ENCODE measurements around the gene LARGE1.

The LARGE1 gene

DNA sequence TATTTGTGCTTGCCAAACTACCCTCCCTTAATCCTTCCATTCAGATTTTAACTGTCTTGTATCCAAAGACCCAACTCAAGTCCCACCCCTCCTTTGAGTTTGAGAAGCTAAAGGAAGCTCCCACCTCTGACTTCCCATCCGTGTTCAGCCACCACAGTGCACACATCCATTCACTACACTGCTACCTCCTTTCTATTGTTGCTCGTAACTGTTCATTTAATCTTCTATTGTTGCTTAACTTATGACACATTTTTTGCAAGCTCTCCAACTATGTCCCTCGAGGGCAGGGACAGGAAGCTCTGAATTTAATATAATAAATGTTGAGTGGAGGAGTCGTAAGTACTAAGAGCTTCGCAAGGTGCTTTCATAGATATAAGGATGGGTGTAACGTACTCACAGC lies 10.4 kb downstream of the LARGE1 start:
- no peak for DNase-seq

DNA sequence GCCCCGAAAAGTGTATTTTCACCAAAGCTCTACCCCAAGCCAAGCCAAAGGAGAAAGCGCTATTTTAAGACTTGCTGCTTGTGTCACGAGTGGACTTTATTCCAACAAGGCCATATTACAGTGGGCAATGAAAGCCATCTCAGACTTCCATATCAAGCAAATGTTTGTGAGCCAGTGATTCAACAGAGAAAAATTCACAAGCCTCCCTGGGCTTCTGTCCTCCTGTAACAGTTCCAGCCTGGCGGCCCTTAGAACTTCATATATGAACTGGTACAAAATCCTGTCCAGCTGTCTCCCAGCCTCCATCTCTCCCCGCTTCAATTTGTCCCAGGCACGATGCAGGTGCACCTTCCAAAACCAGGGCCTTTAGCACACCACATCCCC lies 11.2 kb downstream of the LARGE1 start:
- no peak for DNase-seq

DNA sequence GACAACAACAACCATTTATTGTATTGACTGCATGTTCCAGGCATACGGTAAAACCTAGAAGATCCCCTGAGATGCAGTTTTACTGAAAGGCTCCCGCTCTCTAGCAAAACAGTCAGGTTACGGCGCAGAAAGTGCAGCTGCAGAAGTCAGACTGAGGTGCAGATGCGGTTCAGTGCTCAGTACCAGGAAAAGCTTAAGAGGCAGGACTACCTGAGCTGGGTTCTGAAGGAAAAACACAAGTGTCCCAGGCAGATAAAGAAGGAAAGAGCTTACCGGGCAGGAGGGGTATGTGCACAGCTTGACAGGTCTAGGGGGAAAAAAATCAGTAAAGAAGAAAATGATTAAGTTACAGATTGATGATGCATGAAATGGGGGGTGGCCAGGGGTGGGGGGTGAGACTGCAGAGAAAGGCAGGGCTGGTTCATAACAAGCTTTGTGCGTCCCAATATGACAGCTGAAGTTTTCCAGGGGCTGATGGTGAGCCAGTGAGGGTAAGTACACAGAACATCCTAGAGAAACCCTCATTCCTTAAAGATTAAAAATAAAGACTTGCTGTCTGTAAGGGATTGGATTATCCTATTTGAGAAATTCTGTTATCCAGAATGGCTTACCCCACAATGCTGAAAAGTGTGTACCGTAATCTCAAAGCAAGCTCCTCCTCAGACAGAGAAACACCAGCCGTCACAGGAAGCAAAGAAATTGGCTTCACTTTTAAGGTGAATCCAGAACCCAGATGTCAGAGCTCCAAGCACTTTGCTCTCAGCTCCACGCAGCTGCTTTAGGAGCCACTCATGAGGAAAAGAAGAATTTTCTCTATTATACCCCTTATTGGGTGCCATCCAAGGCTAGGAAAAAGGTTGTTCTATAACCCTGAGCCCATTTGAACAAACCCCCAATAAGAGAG lies 11.9 kb downstream of the LARGE1 start:
- no peak for DNase-seq

DNA sequence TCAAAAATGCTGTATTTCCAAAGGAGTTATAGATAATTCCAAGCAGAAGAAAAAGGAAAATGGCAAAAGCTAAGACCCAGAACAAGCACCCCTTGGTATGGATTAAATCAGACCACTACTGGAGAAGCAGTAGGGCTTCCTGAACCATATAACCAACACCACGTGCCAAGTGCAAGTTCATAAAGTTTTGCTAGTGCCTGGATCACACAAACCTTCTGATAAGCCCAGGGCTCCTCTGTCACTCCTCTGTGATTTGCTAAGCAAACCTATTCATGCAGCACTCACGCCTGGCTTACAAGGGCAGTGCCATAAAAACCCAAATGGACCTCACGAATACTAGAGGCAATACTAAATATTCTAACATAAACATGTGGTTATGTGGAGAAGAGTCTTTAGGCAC lies 13.3 kb downstream of the LARGE1 start:
- DNase-seq: no peak

DNA sequence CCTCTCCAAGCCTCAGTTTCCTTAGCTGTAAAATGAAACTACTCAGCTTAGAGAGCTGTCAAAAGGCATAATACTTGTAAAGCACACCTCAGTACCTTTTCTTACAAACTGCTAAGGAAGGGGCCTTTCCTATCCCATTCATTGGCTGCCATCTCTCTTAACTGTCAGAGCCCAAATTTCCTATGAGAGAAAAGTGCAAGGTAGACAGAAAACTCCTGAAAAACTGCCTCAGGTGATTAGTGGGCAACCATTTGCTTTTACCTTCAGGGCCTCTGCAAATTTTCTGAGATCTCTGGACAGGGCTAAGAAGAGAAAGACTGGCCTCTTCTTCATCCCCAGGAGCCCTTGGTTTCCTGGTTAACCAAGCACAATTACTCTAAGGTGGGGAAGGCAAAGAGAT lies 13.8 kb downstream of the LARGE1 start:
- DNase-seq: no peak

DNA sequence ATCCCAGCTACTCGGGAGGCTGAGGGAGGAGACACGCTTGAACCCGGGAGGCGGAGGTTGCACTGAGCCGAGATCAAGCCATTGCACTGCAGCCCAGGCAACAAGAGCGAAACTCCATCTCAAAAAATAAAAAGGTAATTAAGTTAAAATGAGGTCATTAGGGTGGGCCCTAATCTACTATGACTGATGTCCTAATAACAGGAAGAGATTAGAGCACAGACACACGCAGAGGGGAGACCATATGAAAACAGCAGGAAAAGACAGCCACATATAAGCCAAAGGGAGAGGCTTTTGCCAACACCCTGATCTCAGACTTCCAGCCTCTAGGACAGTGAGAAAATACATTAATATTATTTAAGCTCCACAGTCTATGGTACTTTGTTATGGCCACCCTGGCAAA lies 17.3 kb downstream of the LARGE1 start:
- DNase-seq: no peak

DNA sequence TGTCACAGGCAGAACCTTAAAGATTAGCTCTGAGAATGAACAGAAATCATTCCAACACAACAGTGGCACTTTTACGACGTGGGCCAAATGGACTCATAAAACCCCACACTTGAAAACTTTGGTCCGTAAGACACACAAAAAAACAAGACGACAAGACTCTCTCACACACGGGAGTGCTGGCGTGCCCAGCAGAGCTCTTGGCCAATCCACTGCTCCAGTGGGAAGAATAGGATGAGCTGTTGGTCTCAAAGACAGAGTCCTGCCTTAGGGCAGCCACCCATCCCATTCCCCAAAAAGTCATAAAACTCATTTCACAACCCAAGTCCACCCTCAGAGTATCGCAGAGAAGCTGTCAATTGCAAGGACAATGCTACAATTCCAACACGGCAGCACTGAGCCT lies 18.2 kb downstream of the LARGE1 start:
- DNase-seq: no peak

DNA sequence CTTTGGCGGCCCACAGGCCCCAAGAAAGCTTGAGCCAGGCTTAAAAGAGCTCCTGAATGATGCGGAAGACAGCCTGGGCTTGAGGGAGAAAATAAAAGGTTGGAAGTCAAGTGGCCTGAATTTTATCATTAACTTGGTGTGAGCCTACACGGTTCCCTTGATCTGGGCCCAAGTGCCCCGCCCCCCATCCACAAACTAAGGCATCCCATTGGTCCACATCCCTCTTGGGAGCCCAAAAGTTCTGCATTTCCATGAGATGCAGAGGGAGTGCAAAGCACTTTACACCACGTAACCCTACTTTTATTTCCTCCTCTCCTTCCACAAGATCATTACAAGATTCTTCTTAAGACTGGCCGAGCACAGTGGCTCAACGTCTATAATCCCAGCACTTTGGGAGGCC lies 22.2 kb downstream of the LARGE1 start:
- DNase-seq: no peak

DNA sequence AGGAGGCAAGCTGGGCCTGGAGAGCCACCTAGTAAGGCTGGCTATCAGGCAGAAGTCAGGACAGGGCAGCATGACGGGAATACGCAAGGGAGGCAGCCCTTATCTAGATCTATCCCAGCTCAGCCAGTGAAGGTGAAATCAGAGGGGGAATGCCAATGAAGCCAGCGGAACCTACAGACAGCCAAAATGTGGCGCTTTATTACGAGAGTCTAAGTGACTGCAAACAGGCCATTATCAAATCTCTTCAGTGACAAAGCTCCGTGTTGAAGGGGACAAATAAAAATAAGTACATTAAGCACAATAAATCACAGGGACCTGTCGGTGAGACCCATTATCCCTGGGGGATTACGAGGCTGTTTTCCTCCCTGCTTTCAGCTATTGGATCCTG lies 22.8 kb downstream of the LARGE1 start:
- DNase-seq: no peak

DNA sequence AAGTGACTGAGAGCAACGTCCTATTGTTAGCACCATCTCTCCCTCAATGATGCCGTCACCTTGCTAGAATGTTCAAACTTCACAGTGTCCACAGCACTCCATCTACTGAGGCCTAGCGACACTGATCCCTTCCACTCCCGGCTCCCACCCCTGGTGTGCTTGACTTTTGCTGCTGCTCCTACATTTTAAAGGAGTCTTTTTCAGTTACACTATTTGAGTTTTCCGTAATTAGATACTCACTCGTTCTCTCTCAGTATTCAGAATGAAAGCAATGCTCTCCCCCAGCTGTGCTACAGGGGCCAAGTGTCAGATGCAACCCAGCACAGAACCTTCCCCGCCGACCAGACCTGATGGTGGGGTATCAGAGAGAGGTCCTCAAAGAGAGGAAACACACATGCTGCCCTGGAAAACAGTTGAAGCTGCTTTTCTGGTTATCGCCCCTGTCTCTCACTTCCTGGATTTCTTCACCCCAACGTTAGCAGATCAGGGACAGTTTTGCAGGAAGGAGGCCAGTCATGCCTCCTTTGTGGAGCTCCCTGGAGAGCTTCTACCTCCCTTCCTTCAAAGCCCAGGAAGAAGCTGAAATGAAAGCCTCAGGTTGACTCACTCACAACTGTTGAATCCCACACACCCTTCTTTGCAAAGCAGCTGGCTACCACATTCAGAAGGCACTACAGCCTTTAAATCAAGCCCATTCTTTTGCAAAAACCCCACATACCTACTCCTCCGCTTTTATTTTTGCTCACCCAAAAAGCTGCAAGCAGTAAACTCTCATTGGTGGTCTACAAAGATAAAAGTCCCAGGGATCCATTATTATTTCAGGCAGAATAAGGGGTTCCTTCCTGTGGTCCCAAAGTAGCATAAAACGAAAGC lies 23.5 kb downstream of the LARGE1 start:
- DNase-seq: no peak

DNA sequence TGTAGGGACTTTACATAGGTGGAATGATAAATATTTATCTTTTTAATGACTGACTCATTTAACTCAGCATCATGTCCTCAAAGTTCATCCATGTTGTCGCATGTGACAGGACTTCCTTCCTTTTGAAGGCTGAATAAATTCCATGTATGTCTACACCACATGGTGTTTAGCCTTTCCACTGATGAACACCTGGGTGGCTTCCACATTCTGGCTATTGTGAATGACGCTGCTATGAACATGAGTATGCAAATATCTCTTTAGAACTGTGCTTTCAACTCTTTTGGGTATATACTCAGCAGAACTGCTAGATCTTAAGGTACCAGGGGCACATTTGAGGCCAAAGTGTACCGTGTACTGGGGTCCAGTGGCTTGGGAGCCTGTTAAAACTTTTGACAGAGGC lies 24.1 kb downstream of the LARGE1 start:
- no peak for DNase-seq

DNA sequence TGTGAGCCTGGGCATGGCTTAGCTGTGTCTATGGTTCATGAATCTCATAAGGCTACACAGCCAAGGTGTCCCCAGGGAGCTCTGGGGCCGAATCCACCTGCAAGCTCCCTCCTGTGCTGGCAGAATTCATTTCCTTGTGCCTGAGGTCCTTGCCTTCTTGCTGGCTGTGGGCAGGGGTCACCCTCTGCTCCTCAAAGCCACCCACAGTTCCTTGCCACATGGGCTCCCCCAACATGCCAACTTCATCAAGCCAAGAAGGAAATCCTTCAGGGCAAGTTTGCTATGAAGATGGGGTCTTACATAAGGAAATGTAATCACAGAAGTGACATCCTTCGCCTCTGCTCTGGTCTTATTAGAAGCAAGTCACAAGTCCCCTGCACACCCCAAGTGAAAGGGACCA lies 24.8 kb downstream of the LARGE1 start:
- DNase-seq: no peak

DNA sequence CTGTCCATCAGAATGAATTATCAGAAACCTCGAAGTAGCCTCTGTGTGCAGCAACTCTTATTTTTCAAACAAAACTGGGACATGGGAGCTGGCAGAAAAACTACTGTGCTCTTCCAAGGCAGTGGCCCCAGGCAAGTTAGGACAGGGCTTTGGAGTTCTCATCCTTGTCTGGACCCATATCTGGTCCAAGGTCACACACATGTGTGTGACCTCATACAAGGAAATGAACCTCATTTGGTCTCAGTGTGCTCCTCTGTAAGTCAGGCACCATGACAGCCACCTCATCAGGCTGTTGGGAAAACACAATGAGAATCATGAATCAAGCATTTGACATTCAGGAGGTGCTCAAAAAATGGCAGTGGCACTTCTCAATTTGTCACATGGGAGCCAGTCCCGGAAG lies 25.8 kb downstream of the LARGE1 start:
- DNase-seq: no peak

DNA sequence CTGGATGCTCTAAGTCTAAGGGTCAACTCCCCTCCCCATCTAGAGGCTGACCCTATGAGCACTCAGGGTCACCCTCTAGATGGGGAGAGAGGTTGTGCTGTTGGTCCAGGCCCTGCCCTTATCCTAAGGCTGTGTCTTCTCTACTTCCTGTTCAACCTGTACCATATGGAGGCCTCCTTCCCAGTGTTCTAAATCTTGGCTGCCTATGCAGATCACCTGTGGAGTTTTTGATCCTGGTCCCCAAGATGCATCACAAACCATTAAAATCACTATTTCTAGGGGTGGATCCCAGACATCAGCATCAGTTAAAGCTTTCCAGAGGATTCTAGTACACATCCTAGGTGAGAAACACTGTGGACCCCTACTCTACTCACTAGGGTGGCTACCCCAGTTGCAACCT lies 26.2 kb downstream of the LARGE1 start:
- DNase-seq: no peak

DNA sequence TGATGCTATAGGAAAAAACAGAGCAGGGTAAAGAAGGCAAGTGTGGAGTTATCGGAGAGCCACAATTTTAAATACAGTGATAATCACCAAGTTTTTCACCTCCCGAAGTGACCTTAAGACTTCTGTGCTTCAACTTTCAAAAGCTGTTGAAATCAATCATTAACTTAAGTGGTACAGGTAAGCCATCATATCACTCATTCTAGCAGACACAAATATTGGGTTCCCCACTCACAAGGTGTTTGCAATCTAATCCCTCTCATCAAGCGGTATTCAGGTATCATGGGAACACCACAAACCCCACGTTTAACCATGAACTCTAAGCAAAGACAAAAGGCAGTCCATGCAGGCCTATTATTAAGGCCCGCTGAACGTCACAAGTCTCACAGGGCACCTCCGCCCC lies 26.8 kb downstream of the LARGE1 start:
- no peak for DNase-seq

DNA sequence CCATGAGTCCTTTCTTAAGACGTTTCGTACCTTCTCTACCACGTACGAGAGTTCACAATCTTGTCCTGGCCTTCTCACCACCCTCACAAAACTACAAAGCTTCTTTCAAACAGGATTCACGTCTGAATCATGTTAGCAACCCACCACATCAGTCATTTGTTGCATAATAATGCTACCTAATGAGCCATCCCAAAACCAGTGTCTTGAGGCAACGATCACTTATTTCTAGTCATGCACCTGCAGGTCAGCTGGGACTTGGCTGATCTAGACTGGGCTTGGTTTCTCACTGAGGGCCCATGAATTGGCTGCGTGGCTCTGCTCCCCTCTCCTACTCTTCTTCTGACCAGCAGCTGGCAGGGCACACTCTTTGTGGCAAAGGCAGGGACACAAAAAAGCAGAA lies 28.3 kb downstream of the LARGE1 start:
- DNase-seq: no peak

DNA sequence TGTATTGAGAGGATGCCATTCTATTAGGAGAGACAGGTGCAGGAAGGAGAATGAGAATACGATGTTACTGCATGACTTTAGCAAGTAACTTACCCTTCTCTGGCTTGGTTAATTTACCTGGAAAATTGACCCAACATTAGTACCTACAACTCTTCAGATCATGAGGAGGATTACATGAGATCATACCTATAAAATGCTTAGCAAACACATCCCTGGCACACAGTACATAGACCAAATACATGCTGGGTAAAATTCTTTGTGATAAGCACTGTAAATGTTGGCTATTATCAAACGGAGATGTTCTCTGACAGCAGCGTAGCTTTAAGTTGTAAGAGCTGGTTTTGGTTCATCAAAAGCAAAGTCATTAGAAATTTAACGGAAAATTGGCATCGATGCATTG lies 28.8 kb downstream of the LARGE1 start:
- DNase-seq: no peak

DNA sequence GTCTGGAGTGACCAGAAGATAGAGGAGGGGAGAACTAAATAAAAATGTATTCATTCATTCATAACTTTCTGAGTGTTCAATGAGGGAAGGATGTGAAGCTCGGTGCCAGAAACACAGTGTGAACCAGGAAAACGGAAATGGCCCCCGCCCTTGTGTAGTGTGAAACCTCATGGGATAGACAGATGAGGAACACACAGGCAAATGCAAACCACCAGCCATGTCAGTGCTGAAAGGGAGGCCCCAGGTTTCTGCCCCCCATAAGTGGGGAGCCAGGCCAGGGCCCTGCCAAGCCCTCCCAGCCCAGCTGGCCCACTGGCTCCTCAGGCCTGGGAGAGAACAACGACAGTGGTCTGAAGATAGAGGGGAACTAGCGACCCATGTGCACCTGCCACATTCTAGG lies 30.5 kb downstream of the LARGE1 start:
- DNase-seq: no peak

DNA sequence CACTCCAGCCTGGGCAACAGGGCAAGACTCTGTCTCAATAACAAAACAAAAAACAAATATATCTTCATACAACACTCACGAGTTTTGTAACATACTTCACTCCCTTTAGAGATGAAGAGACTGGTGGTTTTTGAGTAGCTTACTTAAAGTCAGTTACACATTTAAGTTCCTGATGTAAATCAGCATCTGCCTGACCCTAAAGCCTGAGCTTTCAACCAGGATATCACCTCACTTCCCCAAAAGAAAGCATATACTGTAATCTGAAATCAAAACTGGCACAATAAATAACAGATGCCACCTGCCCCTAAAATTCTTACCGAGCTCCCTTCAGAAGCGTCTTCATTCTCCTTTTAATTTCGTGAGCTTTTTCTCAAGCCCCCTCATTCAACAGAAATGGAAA lies 31.5 kb downstream of the LARGE1 start:
- no peak for DNase-seq

DNA sequence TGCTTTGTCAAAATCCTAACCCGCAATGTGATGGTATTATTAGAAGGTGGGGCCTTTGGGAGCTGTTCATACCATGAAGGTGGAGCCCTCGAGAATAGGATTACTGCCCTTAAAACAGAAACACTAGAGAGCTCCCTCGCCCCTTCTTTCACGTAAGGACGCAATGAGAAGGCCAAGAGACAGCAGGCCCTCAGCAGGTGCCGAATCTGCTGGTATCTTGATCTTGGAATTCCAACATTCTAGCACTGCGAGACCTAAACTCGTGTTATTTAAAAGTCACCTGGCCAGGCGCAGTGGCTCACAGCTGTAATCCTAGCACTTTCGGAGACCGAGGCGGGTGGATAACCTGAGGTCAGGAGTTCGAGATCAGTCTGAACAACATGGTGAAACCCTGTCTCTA lies 33.1 kb downstream of the LARGE1 start:
- no peak for DNase-seq

DNA sequence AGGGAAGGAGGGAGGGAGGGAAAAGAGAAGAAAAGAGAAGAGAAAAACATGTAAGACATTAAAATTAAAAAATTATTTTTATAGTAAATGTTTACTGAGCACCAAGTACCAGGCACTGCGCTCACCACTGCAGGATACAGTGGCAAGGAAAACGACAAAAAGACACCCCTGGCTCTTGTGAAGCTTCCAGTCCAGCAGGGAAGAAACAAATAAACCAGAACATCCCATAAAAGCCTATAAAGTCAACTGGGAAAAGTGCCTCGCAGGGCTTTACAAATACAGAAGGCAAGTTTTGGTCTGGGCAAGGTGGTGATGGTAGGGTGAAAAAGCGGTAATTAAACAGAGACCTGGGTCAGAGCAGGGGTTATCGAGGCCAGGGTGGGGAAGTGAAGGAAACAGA lies 33.6 kb downstream of the LARGE1 start:
- DNase-seq: no peak

DNA sequence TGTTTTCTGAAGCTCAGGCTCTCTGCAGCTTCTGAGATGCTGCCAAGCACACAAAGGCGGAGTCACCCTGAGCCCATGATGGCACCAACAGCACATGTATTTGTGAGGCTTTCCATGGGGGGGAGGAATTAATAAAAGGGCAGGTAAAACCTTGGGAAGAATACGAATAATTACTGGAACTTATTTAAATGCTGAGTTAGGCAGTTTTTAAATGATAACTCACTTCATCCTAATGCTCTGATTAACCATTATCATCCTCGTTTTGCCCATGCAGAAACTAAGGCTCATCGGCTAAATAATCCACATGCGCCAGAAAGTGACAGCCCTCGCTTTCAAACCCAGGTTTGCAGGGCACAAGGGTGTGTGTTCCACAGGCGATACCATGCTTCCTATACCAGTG lies 35.4 kb downstream of the LARGE1 start:
- DNase-seq: no peak

DNA sequence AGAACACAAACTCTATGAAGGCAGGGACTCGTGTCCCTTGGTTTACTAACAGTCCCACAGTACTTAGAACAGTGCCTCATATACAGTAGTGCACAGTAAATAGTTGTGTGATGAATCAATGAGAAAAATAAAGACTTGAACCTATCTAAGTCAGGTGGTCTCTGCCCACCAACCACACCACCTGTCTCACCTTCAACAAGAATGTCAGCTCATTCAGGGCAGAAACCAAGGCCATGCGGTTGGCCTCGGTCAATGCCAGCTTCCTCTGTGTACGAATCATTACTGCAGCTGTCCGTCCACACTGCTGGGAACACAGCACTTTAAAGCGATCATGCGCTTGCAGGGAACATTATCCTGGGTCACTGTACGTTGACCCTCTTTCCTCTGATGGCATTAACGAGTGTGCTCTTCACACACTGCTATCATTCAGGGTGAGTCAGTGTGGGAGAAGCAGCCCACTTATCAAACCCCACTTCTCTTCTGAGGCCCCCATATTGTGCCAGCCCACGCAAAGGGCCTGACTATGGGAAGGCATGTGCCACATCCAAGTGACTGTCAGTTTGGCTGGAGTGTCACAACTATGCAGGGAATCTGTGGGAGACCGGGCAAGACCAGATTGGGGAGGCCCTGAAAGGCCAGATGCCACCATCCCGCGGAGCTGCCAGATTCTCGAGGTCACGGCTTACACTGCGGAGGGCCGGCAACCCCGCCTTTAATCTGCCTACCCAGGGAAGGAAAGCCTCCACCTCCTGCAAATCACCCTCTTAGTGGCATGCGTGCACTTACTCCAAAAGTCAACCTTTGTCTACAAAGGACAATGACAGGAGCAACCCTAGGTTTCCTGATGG lies 36.1 kb downstream of the LARGE1 start:
- no peak for DNase-seq
